ENCODE measurements around the gene MRPL37. TPM values are rescaled to one million over a fixed set of nuclear protein-coding genes. Genes with fewer than 3 reads are reported as not detected.

The MRPL37 gene
- total and polyA plus RNA-seq, 5 donors from 2014 or later: 34.5 to 66.7 (median 64.6) TPM

DNA sequence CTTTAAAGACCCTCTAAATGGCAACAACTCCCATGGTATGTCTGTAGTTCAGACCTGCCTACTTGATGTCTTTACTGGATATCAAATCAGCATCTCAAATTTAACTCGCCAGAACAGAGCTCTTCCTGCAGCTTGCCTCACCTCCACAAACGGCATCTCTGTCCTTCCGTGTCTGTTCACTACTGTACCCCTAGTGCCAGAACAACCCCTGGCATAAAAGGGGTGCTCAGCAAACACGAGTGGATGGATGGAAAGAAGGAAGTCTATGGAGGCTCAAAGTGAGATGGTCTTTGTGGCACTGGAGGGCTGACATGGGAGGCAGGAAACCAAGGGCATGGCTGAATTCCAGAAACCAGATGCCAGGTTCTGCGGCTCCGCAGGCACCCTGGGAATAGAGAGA, 22.7 kb downstream of the MRPL37 start:
- Mint-ChIP-seq H3K4me1 (peaks cover 0 to 7% (median 1%) of the 10 kb centered on the region in 4 donors), H3K27ac (peak overlapping the region in 2 of 3 donors; percentile 20 to 71), H3K27me3 (no peaks in the 10 kb centered on the region), H3K36me3 (peaks cover 30% of the 10 kb centered on the region), H3K4me3 (no peak overlapping the region), H3K9me3 (no peaks in the 10 kb centered on the region)
- no peaks in the 10 kb centered on the region for H3K27me3 ChIP-seq (ENCODE audit: control insufficient read depth, insufficient read depth, low read length)
- H3K4me1 ChIP-seq (ENCODE audit: control insufficient read depth, insufficient read depth, low read length, poor library complexity, severe bottlenecking): no peaks in the 10 kb centered on the region
- DNase-seq: no peak
- H3K9me3 ChIP-seq (ENCODE audit: control insufficient read depth in 2 of 2, low read length in 2 of 2): no peaks in the 10 kb centered on the region
- H3K4me3 ChIP-seq (ENCODE audit: low read depth, low read length): no peak overlapping the region
- no peak for ATAC-seq (ENCODE audit: low read depth in 2 of 2)
- no peak overlapping the region for H3K27ac ChIP-seq (ENCODE audit: insufficient read depth, low read length, poor library complexity, severe bottlenecking)
- H3K36me3 ChIP-seq (ENCODE audit: control insufficient read depth, insufficient read depth, low read length): peaks cover 37% of the 10 kb centered on the region

DNA sequence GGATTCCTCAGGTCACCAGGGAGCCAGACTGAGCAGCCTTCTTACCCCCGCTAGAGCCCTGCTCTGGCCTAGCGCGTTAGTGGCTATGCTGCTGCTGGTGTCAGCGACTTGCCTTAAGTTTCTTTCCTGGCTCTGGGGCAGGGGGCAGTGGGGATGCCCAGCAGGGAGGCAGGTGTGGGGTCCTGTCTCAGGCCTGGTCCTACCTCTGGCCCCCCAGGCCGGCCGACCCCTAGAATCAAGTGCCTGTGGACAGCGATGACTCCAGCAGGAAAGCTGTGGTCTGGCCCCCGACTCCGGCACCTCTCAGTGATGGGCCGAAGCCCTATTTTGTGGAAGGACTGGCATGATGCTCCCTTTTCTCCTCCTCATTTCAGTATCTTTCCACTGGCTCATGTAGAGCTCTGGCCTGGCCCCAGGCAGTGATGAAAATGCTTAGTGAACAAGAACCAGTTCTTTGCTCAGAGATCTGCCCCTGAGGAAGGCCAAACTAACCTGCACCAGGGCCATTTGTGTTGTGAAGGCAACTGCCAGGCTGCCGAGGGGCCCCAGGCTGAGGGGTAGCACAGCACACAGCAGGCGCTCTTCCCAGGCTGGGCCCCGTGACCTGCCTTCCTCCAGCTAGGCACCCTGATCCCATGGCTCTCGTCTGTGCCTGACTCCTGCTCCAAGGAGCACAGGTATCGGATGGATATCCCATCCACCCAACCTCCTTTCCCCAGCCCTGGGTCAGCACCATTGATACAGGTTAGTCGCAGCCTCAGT, 23.7 kb downstream of the MRPL37 start:
- ATAC-seq (ENCODE audit: low read depth in 2 of 2): no peak
- H3K27ac Mint-ChIP-seq: peak overlapping the region in 2 of 3 donors; percentile 65 to 76
- H3K4me1 ChIP-seq (ENCODE audit: control insufficient read depth, insufficient read depth, low read length, poor library complexity, severe bottlenecking): no peaks in the 10 kb centered on the region
- peaks cover 28% of the 10 kb centered on the region for H3K36me3 ChIP-seq (ENCODE audit: control insufficient read depth, insufficient read depth, low read length)
- H3K4me3 Mint-ChIP-seq: no peak overlapping the region
- peaks cover 0 to 7% (median 1%) of the 10 kb centered on the region in 4 donors for H3K4me1 Mint-ChIP-seq
- H3K27me3 Mint-ChIP-seq: no peaks in the 10 kb centered on the region
- H3K9me3 Mint-ChIP-seq: no peaks in the 10 kb centered on the region
- DNase-seq: no peak
- no peaks in the 10 kb centered on the region for H3K27me3 ChIP-seq (ENCODE audit: control insufficient read depth, insufficient read depth, low read length)
- no peaks in the 10 kb centered on the region for H3K9me3 ChIP-seq (ENCODE audit: control insufficient read depth in 2 of 2, low read length in 2 of 2)
- peaks cover 21% of the 10 kb centered on the region for H3K36me3 Mint-ChIP-seq
- no peak overlapping the region for H3K4me3 ChIP-seq (ENCODE audit: low read depth, low read length)
- no peak overlapping the region for H3K27ac ChIP-seq (ENCODE audit: insufficient read depth, low read length, poor library complexity, severe bottlenecking)

DNA sequence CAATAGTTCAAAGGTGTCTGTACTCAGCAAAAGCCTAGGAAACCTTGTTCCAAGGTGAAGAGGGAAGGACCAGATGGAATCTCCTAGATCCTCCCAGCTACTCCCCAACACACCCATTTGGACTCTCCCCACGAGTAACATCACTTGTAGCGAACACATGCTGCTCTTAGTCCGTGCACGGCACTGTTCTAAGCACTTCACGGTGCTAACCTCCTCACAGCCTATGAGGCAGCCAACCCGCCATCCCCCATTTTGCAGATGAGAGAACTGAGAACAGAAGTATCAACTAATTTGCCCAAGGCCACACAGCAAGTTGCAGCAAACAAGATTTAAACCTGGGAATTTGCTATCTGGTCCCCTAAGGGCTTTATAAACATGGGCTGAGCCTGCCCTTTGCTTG, 24.3 kb downstream of the MRPL37 start:
- Histone ChIP-seq H3K27ac (ENCODE audit: insufficient read depth, low read length, poor library complexity, severe bottlenecking) (no peak overlapping the region), H3K9me3 (ENCODE audit: control insufficient read depth in 2 of 2, low read length in 2 of 2) (no peaks in the 10 kb centered on the region), H3K4me3 (ENCODE audit: low read depth, low read length) (no peak overlapping the region), H3K4me1 (ENCODE audit: control insufficient read depth, insufficient read depth, low read length, poor library complexity, severe bottlenecking) (no peaks in the 10 kb centered on the region), H3K36me3 (ENCODE audit: control insufficient read depth, insufficient read depth, low read length) (peaks cover 23% of the 10 kb centered on the region), H3K27me3 (ENCODE audit: control insufficient read depth, insufficient read depth, low read length) (no peaks in the 10 kb centered on the region)
- Mint-ChIP-seq H3K9me3 (no peaks in the 10 kb centered on the region), H3K4me3 (no peak overlapping the region), H3K4me1 (peaks cover 0 to 7% (median 2%) of the 10 kb centered on the region in 4 donors), H3K27me3 (no peaks in the 10 kb centered on the region), H3K27ac (peak overlapping the region; percentile 11 to 65 (median 32)), H3K36me3 (peaks cover 20% of the 10 kb centered on the region)
- no peak for DNase-seq
- no peak for ATAC-seq (ENCODE audit: low read depth in 2 of 2)

DNA sequence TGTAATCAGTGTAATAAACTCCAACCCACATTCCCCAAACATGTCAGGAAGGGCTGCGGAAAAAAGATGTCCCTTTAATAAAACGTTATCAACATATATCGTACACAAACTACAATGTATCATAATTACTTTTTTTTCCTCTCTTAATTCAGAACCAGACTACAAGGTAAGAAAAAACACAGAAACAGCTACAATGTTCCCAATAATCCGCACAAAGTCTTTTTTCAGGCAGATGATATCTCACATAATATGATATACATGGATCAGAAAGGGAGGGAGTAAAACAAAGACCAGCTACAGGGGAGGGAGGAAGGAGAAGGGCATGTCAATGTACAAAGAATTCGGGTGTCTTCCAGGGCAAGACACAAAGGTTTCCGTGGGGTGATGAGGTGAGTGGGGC, 25.4 kb downstream of the MRPL37 start:
- Mint-ChIP-seq H3K9me3 (no peaks in the 10 kb centered on the region), H3K27ac (peak overlapping the region in 2 of 3 donors; percentile 12 to 83), H3K27me3 (no peaks in the 10 kb centered on the region), H3K4me3 (no peak overlapping the region), H3K36me3 (peaks cover 16% of the 10 kb centered on the region), H3K4me1 (peaks cover 0 to 7% (median 4%) of the 10 kb centered on the region in 4 donors)
- Histone ChIP-seq H3K27me3 (ENCODE audit: control insufficient read depth, insufficient read depth, low read length) (no peaks in the 10 kb centered on the region), H3K9me3 (ENCODE audit: control insufficient read depth in 2 of 2, low read length in 2 of 2) (no peaks in the 10 kb centered on the region), H3K4me3 (ENCODE audit: low read depth, low read length) (no peak overlapping the region), H3K36me3 (ENCODE audit: control insufficient read depth, insufficient read depth, low read length) (peaks cover 11% of the 10 kb centered on the region), H3K4me1 (ENCODE audit: control insufficient read depth, insufficient read depth, low read length, poor library complexity, severe bottlenecking) (no peaks in the 10 kb centered on the region), H3K27ac (ENCODE audit: insufficient read depth, low read length, poor library complexity, severe bottlenecking) (no peak overlapping the region)
- no peak for DNase-seq
- ATAC-seq (ENCODE audit: low read depth in 2 of 2): no peak

DNA sequence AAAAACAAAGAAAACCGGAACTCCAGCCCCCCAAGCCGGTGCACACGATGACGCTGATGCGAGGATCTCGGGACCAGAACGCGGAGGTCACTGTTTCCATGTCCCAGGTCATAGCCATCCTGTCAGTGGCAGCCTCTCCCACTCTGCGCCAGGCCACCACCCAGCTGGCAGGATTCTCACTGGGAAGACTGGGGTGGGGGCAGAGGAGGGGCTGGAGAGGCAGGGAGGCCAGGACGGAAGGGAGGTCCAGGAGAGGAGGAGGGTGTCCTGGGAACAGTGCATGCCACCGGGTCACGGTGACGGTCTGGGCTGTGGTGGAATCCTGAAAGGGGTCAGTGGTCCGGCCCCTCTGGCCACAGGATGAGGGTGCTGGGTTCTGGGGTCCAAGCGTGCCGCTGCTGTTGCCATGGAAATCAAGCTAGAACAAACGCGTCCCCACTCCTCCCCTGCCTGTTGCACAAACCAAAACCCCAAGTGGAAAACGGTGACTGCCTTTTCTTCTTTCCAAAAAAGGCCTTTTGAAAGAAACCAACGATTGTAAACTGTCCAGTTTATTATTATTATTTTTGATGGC, 26.1 kb downstream of the MRPL37 start:
- H3K27me3 ChIP-seq (ENCODE audit: control insufficient read depth, insufficient read depth, low read length): no peaks in the 10 kb centered on the region
- peaks cover 16% of the 10 kb centered on the region for H3K36me3 Mint-ChIP-seq

DNA sequence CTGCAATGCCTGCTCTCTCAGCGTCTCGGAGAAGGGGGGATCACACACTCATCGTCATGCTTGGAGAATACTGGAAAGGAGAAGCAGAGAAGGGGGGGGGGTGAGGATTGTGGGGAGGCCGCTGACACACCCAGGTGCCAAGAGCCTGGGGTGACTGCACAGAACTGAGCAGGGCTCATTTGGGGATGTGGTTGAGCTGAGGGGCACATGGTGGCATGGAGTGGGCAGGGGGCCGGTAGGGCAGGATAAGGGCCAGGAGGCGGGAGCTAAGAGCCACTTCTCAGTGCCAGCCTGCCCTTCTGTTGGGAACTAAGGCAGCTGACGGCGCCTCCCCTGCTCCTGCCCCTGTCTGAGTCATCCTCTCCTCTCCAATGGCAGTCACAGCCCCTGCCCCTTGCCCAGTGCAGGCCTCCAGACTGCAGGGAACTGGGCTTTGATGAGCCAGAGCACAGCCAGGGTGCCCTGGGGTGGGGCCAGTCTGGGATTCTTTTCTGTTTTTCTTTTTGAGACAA, 27.2 kb downstream of the MRPL37 start:
- H3K4me1 Mint-ChIP-seq: peaks cover 0 to 17% (median 12%) of the 10 kb centered on the region in 4 donors
- H3K27ac Mint-ChIP-seq: peak overlapping the region in 1 of 3 donors; percentile 76
- no peaks in the 10 kb centered on the region for H3K9me3 ChIP-seq (ENCODE audit: control insufficient read depth in 2 of 2, low read length in 2 of 2)
- H3K27ac ChIP-seq (ENCODE audit: insufficient read depth, low read length, poor library complexity, severe bottlenecking): no peak overlapping the region
- peaks cover 2% of the 10 kb centered on the region for H3K36me3 ChIP-seq (ENCODE audit: control insufficient read depth, insufficient read depth, low read length)
- no peak overlapping the region for H3K4me3 Mint-ChIP-seq
- ATAC-seq (ENCODE audit: low read depth in 2 of 2) (peak in 1 of 2 donors; percentile 22), DNase-seq (no peak)
- H3K27me3 Mint-ChIP-seq: no peaks in the 10 kb centered on the region
- no peaks in the 10 kb centered on the region for H3K27me3 ChIP-seq (ENCODE audit: control insufficient read depth, insufficient read depth, low read length)
- no peak overlapping the region for H3K4me3 ChIP-seq (ENCODE audit: low read depth, low read length)
- H3K36me3 Mint-ChIP-seq: peaks cover 12% of the 10 kb centered on the region
- no peaks in the 10 kb centered on the region for H3K9me3 Mint-ChIP-seq
- H3K4me1 ChIP-seq (ENCODE audit: control insufficient read depth, insufficient read depth, low read length, poor library complexity, severe bottlenecking): no peaks in the 10 kb centered on the region

More for the DNA sequence above, 26.1 kb downstream of the MRPL37 start:
- Histone ChIP-seq H3K4me3 (ENCODE audit: low read depth, low read length) (no peak overlapping the region), H3K4me1 (ENCODE audit: control insufficient read depth, insufficient read depth, low read length, poor library complexity, severe bottlenecking) (no peaks in the 10 kb centered on the region), H3K9me3 (ENCODE audit: control insufficient read depth in 2 of 2, low read length in 2 of 2) (no peaks in the 10 kb centered on the region), H3K36me3 (ENCODE audit: control insufficient read depth, insufficient read depth, low read length) (peaks cover 4% of the 10 kb centered on the region), H3K27ac (ENCODE audit: insufficient read depth, low read length, poor library complexity, severe bottlenecking) (no peak overlapping the region)
- no peak overlapping the region for H3K4me3 Mint-ChIP-seq
- DNase-seq: no peak
- H3K27ac Mint-ChIP-seq: no peak overlapping the region
- no peak for ATAC-seq (ENCODE audit: low read depth in 2 of 2)
- H3K4me1 Mint-ChIP-seq: peaks cover 0 to 13% (median 8%) of the 10 kb centered on the region in 4 donors
- no peaks in the 10 kb centered on the region for H3K9me3 Mint-ChIP-seq
- no peaks in the 10 kb centered on the region for H3K27me3 Mint-ChIP-seq

DNA sequence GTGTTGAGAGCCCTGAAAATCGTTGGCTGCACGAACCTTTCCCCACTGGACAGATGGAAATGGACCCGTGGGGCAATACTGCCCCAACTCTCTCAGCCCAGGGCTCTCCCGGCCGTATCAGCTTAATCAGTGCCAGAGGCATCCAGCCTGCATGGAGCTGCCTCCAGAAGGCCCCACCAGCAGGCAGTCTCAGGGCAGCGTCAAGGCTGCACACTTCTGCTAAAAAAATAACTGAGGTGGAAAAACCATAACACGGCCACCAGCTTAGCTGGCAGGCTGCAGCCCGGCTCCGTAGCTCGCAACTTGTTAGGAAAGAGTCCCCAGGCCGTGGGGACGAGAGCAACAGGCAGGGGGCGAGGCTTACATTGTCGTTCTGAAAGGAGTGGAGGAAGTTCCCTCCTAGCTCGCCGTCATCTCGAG, 27.9 kb downstream of the MRPL37 start:
- Histone ChIP-seq H3K4me1 (ENCODE audit: control insufficient read depth, insufficient read depth, low read length, poor library complexity, severe bottlenecking) (no peaks in the 10 kb centered on the region), H3K4me3 (ENCODE audit: low read depth, low read length) (no peak overlapping the region), H3K27me3 (ENCODE audit: control insufficient read depth, insufficient read depth, low read length) (no peaks in the 10 kb centered on the region), H3K27ac (ENCODE audit: insufficient read depth, low read length, poor library complexity, severe bottlenecking) (no peak overlapping the region), H3K36me3 (ENCODE audit: control insufficient read depth, insufficient read depth, low read length) (peaks cover 2% of the 10 kb centered on the region), H3K9me3 (ENCODE audit: control insufficient read depth in 2 of 2, low read length in 2 of 2) (no peaks in the 10 kb centered on the region)
- H3K4me1 Mint-ChIP-seq: peaks cover 0 to 11% (median 11%) of the 10 kb centered on the region in 4 donors
- H3K9me3 Mint-ChIP-seq: no peaks in the 10 kb centered on the region
- no peak overlapping the region for H3K4me3 Mint-ChIP-seq
- DNase-seq (no peak), ATAC-seq (ENCODE audit: low read depth in 2 of 2) (no peak)
- peak overlapping the region in 2 of 3 donors; percentile 20 to 49 for H3K27ac Mint-ChIP-seq
- H3K27me3 Mint-ChIP-seq: no peaks in the 10 kb centered on the region
- H3K36me3 Mint-ChIP-seq: peaks cover 12% of the 10 kb centered on the region

Measured in CD4-positive, CD25-positive, alpha-beta regulatory T cell (primary cell).